ENCODE results near the gene FBXO41. TPM values are rescaled to one million over a fixed set of nuclear protein-coding genes. Genes with fewer than 3 reads are reported as not detected.

Gene FBXO41
- total RNA-seq, 1 experiment from 2014 or later, result 6.5 TPM

DNA sequence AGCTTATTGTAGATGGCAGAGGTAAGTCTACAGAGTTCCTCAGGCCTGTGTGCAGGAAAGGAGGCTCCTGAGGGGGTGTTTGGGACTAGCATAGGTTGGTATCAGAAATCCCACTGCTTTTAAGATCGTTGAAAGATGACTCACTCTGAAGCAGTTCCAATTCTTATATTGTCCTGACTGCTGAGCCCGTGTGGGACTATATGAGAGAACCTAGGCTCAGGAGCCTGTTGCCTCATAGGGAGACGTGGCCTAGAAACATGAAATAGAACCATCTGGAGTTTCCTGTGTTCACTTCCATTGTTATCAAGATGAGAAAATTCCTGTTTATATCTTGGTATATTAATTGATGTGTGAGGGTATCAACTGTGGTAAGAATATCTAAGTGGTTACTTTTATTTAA lies 44.5 kb downstream of the FBXO41 start:
- Histone ChIP-seq H3K9me3 (ENCODE audit: control insufficient read depth, insufficient read depth, low read depth, low read length) (no peaks in the 10 kb centered on the region), H3K27me3 (ENCODE audit: control insufficient read depth, insufficient read depth, low read length) (no peaks in the 10 kb centered on the region), H3K36me3 (ENCODE audit: control insufficient read depth, insufficient read depth, low read length) (peaks cover 27% of the 10 kb centered on the region), H3K4me3 (ENCODE audit: low read depth in 2 of 2, low read length in 2 of 2) (no peak overlapping the region), H3K4me1 (ENCODE audit: control insufficient read depth, insufficient read depth, low read length) (peaks cover 39% of the 10 kb centered on the region), H3K27ac (ENCODE audit: low read length) (no peak overlapping the region)
- CTCF ChIA-PET, result interaction anchor here (1.3 kb wide), 1 partner anchor 27 kb away, joined by 5 read pairs; no protein-coding TSS in a partner anchor
- intact Hi-C loops (cut with micrococcal nuclease; ENCODE audit: unreplicated experiment), result no loop called here
- in situ Hi-C loops (cut with HindIII; ENCODE audit: low pct_unique_long_range_greater_than_20kb, low sequenced_read_pairs), result loop anchor here (10.0 kb wide), 1 partner anchor 55 kb away; the partner anchor contains the start of gene EGR4
- no TSS peak for BruUV-seq (replicated peaks)
- DNase-seq (ENCODE audit: low read depth, low spot score) (no peak), ATAC-seq (no peak)
- TF ChIP-seq TCF7L2 (IDR thresholded peaks at IDR 0.05; ENCODE audit: low read depth, low read length), result no peak
- no peak for TF ChIP-seq CTCF (IDR thresholded peaks at IDR 0.05)
- TF ChIP-seq SIN3A (IDR thresholded peaks at IDR 0.05; ENCODE audit: borderline replicate concordance, insufficient read depth, low read depth, low read length), result no peak
- POLR2A ChIA-PET, result interaction anchor here (1.1 kb wide), 1 partner anchor 11 kb away, joined by 4 read pairs; no protein-coding TSS in a partner anchor

- ChIA-PET POLR2A (interaction anchor here (1.1 kb wide), 1 partner anchor 12 kb away, joined by 4 read pairs; no protein-coding TSS in a partner anchor), CTCF (interaction anchor here (1.3 kb wide), 1 partner anchor 26 kb away, joined by 5 read pairs; no protein-coding TSS in a partner anchor)
- H3K4me1 ChIP-seq (ENCODE audit: control insufficient read depth, insufficient read depth, low read length), result peaks cover 38% of the 10 kb centered on the region
- in situ Hi-C loops (cut with HindIII; ENCODE audit: low pct_unique_long_range_greater_than_20kb, low sequenced_read_pairs), result loop anchor here (10.0 kb wide), 1 partner anchor 56 kb away; the partner anchor contains the start of gene EGR4
- H3K4me3 ChIP-seq (ENCODE audit: low read depth in 2 of 2, low read length in 2 of 2), result no peak overlapping the region
- intact Hi-C loops (cut with micrococcal nuclease; ENCODE audit: unreplicated experiment), result no loop called here
- no peaks in the 10 kb centered on the region for H3K9me3 ChIP-seq (ENCODE audit: control insufficient read depth, insufficient read depth, low read depth, low read length)
- peaks cover 26% of the 10 kb centered on the region for H3K36me3 ChIP-seq (ENCODE audit: control insufficient read depth, insufficient read depth, low read length)
- DNase-seq (ENCODE audit: low read depth, low spot score) (no peak), ATAC-seq (no peak)
- H3K27ac ChIP-seq (ENCODE audit: low read length), result no peak overlapping the region
- no peak for TF ChIP-seq TCF7L2 (IDR thresholded peaks at IDR 0.05; ENCODE audit: low read depth, low read length)
- TF ChIP-seq, protein P1, sequence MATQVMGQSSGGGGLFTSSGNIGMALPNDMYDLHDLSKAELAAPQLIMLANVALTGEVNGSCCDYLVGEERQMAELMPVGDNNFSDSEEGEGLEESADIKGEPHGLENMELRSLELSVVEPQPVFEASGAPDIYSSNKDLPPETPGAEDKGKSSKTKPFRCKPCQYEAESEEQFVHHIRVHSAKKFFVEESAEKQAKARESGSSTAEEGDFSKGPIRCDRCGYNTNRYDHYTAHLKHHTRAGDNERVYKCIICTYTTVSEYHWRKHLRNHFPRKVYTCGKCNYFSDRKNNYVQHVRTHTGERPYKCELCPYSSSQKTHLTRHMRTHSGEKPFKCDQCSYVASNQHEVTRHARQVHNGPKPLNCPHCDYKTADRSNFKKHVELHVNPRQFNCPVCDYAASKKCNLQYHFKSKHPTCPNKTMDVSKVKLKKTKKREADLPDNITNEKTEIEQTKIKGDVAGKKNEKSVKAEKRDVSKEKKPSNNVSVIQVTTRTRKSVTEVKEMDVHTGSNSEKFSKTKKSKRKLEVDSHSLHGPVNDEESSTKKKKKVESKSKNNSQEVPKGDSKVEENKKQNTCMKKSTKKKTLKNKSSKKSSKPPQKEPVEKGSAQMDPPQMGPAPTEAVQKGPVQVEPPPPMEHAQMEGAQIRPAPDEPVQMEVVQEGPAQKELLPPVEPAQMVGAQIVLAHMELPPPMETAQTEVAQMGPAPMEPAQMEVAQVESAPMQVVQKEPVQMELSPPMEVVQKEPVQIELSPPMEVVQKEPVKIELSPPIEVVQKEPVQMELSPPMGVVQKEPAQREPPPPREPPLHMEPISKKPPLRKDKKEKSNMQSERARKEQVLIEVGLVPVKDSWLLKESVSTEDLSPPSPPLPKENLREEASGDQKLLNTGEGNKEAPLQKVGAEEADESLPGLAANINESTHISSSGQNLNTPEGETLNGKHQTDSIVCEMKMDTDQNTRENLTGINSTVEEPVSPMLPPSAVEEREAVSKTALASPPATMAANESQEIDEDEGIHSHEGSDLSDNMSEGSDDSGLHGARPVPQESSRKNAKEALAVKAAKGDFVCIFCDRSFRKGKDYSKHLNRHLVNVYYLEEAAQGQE (IDR thresholded peaks at IDR 0.05; ENCODE audit: insufficient read depth in 1 of 2, low read depth in 2 of 2, low read length in 1 of 2), result no peak
- H3K27me3 ChIP-seq (ENCODE audit: control insufficient read depth, insufficient read depth, low read length), result no peaks in the 10 kb centered on the region
- no TSS peak for BruUV-seq (replicated peaks)
These were observed 45.3 kb downstream of the FBXO41 start for GRCh38 chr2:73238976-73239375.

DNA sequence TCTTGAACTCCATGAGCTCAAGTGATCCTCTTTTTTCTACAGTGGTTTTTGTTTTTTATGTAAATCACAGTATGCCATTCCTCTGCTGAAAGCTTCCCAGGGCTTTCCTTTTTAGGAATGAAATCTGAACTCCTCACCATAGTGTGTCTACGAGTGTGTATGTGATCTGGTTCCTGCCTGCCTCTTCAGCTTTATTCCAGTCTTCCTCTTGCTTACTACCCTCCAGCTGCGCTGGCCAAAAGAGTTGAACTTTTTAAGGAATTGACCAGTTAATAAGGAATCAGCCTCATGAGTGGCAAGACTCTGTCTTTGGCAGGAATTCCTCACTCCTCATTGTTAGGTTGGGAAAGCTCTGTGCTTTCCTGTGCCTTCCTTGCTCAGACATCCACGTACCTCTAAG lies 46.1 kb downstream of the FBXO41 start:
- intact Hi-C loops (cut with micrococcal nuclease; ENCODE audit: unreplicated experiment) (no loop called here), in situ Hi-C loops (cut with HindIII; ENCODE audit: low pct_unique_long_range_greater_than_20kb, low sequenced_read_pairs) (loop anchor here (10.0 kb wide), 1 partner anchor 57 kb away; the partner anchor contains the start of gene EGR4)

More for the DNA sequence above, 46.1 kb downstream of the FBXO41 start:
- H3K27me3 ChIP-seq (ENCODE audit: control insufficient read depth, insufficient read depth, low read length), result no peaks in the 10 kb centered on the region
- TF ChIP-seq TCF7L2 (IDR thresholded peaks at IDR 0.05; ENCODE audit: low read depth, low read length) (no peak), CTCF (IDR thresholded peaks at IDR 0.05) (no peak)
- ChIA-PET CTCF (no interaction called here), POLR2A (no interaction called here)
- no peak overlapping the region for H3K4me3 ChIP-seq (ENCODE audit: low read depth in 2 of 2, low read length in 2 of 2)
- no peaks in the 10 kb centered on the region for H3K9me3 ChIP-seq (ENCODE audit: control insufficient read depth, insufficient read depth, low read depth, low read length)
- no peak overlapping the region for H3K27ac ChIP-seq (ENCODE audit: low read length)
- no TSS peak for BruUV-seq (replicated peaks)
- peaks cover 23% of the 10 kb centered on the region for H3K36me3 ChIP-seq (ENCODE audit: control insufficient read depth, insufficient read depth, low read length)
- no peak for DNase-seq (ENCODE audit: low read depth, low spot score)
- no peak for ATAC-seq
- peaks cover 32% of the 10 kb centered on the region for H3K4me1 ChIP-seq (ENCODE audit: control insufficient read depth, insufficient read depth, low read length)
